Measurements from ENCODE around the gene JAKMIP3.

The JAKMIP3 gene

DNA sequence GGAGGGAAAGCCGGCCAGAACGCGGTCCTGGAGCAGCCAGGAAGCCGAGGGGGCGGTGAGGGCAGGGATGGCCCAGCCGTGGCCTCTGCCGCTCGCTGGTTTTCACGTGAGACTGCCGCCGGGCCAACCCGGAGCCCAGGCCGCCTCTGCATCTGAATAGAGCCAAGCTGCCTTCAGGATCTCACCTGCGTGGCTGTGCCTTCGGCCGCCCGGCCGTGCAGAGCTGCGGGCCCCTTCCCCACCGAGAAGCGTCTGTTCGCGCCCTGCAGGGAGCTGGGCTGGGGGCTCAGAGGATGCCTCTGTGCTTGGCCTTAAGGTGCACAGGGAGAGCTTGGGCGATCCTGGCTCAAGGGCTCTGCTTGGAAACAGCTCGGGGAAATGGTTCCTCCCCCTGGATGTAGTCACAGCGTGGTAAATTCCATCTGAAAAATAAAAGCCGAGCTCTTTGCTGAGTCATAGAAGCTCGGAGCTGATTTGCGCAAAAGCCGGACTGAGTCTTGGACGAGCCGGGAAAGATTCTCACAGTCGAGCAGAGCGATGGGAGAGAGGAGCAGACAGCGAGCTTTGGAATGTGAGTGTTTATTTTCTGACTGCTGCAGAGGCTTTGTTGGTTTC is at the start of gene JAKMIP3:
Gene JAKMIP3, plus strand, starts transcription at position 456 of the 615 bp plus-strand sequence. CDS start 38,863 bp downstream, outside the sequence.
- DNase-seq, result peak; percentile 43 to 70

DNA sequence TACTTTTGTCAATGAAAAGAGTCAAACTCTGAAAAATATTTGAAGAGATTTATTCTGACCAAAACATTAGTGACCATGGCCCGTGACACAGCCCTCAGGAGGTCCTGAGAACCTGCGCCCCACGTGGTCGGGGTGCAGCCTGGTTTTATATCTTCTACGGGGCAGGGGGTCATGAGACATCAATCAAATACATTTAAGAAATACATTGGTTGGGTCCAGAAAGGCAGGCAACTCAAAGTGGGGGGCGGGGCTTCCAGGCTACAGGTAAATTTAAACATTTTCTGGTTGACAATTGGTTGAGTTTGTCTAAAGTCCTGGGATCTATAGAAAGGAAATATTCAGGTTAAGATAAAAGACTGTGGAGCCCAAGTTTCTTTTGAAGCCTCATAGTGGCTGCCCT is 49.2 kb upstream of the JAKMIP3 start:
- no peak for DNase-seq

DNA sequence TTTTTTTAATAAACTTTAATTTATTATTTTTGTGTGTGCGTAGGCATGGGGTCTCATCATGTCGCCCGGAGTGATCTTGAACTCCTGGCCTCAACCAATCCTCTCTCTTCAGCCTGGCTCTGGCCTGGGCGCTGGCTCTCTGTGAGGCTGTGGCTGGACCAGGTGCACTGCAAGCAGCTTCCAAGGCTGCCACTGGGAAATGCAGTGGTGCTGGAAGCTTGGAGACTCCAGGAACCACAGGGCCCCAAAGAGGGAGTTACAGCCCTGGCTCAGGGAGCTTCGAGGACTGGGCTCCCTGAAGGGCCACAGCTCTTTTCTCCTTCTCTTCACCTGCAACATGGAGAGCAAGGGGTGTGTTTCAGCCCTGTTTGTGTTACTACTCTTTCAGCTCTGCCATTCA is 47.3 kb upstream of the JAKMIP3 start:
- DNase-seq, result no peak

DNA sequence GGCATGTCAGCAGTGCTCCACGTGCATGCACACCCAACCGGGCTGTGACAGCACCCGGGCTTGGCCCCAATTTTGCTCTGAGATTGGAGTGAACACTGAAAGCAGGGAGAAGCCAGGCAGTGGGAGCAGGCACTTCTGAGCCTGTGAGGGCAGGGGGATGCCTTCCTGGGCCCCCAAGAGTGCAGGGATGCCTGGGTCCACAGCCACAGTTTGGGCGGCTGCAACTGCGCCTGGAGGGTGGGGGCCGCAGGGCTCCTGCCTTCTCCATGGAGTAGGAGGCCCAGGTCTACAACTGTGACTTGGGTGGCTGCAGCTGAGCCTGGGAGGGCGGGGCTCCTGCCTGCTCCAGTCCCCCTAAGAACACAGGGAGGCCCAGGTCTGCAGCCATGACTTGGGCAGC is 46.4 kb upstream of the JAKMIP3 start:
- DNase-seq, result no peak

DNA sequence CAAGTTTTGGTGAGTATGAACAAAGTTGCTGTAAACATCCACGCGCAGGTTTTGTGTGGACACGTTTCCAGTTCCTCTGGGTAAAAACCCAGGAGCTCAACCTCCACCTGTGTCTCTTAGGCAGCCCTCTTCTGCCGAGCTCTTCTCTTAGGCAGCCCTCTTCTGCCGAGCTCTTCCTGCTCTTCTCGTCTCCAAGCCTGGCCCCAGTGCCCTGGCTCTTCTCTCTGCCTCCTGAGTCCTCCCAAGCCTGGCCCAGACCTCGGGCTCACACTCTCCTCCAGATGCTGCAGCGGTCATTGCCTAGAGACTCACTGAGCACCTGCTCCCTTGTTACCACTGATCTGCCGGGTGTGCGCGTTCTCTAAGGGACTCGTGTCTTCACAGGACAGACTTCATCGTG is 45.3 kb upstream of the JAKMIP3 start:
- DNase-seq, result no peak

DNA sequence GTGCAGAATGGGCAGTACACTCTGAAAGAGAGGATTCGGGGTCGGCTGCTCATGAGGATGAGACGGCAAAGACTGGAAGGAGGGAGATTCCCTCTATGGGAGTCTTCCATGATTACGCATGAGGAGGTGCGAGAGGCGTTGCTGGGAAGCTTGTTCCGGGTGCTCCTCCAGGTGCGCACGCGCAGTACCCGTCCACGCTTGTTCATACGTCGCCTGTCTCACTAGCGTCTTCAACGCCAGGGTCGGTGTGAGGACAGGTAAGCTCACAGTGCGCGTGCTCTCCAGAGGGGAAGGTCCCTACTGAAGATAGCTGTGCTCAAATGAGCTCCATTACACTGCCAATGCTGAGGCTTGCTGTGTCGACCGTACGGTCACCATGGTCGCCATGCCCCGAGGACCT is 44.7 kb upstream of the JAKMIP3 start:
- DNase-seq, result no peak

DNA sequence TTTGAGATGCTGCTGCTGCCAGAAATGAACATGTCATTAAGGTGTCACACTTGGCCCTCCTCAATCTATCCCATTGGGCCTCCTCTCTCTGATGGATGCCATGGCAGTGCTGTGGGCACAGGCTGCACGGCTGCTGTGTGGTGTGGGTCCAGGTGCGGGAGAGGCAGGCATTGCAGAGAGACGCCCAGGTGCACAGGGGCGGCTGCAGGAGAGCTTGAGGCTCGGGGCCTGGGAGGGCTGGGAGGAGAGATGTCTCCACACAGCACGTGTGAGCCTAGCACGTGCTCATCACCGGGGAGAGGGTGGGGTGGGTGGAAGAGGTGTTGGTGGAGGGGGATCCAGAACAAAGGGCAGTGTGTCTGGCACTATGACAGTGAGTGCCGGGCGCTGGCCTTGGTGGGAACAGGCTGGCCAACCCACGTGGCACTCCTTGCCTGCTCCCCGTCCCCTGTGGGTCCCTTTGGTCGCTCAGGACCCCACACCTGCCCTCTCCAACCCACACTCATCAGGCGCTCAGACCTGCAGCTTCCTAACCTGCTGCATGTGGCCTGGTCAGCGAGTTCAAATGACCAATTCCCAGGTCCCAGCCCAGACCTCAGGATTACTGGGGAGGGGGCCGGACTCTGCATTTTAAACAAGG is 44.1 kb upstream of the JAKMIP3 start:
- DNase-seq, result no peak

DNA sequence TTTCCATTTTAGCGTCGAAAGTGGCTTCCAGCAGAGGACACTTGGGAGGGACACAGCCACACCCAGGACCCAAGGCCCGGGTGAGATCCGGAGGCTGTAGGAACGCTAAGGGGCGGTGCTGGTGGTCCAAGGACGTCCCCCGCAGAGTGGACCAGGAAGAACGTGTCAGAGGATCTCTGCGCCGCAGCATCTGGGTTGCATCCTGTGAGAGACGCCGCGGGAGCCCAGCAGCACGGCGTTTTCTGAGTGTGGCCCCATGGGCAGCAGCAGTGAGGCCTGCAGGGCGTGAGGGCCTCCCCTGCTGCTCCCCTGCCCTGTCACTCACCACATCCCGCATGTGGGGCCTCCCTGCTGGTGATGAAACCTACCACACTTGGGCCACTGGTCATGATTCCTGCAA is 43.5 kb upstream of the JAKMIP3 start:
- DNase-seq, result no peak

DNA sequence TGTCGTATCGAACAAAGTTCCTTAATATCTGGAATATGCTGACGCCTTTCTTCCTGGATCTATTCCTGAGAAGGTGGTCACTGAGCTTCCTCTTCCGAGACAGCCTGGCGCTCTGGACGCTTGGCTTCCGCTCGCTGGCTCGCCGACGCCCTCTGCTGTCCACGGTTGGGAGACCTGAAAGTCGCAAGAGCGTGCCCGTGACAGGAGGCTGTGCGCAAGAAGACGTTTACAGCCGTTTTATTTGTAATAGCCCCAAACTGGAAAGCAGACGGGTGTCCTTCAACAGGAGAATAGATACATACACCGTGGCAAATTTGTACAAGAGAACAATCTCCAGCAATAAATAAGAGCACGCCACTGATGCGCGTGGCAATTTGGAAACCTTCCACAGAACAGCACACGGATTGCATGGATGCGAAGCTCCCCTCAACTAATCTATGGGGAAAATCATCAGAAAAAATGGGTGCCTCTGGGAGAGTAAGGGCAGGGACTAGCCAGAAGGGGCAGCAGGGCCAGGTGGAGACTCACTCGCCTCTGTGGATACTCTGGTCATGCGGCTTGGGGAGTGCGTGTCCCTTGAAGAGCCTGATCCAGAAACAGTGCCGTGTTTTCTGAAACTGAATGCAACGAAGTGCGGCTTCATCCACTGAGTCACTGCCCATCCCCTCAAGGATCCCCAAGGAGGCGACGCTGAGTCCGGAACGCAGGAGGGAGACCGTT is 42.5 kb upstream of the JAKMIP3 start:
- DNase-seq, result peak; percentile 58 to 83

DNA sequence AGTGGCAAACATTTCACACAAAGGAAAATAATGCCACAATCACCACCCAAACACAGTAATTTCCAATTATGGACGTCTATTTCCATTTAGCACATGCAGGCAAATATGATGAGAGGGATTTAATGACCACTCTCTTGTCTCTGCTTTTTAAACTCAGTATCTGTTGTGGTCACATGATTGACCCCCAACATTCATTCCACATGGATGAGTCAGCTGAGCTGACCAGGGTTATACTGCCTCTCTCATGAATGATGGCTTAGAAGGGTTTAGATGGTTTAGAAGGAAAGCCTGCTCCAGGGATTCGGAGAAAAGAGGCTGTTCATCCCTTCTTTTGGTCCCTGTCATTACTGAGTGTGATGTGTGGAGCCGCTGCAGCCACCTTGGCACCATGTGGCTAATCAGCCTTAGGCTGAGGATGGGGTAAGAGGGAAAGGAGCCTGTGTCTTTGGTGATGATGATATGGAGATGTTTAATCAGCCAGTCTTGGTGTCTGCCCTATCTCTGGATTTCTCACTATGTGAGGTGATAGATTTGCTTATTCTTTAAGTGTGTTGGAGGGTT is 38.2 kb upstream of the JAKMIP3 start:
- DNase-seq, result no peak

DNA sequence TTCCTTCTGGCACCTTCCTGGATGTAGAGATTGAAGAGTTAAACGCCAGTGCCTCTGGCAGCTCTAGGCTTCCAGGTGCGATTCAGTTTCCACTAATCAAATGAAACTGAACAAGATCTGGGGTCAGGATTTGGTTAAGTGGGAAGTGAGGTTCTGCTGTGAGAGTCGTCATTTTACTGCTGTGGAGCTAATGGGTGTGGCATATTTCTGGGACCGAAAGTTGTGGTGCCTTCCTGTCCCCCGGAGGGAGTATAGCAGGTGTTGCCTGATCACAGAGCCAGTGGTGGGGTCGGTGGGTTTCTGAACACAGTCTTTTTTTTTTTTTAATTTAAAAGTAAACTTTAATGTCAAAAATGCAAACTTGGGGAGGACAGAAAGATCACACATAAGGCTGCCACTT is 37.0 kb upstream of the JAKMIP3 start:
- DNase-seq, result no peak

DNA sequence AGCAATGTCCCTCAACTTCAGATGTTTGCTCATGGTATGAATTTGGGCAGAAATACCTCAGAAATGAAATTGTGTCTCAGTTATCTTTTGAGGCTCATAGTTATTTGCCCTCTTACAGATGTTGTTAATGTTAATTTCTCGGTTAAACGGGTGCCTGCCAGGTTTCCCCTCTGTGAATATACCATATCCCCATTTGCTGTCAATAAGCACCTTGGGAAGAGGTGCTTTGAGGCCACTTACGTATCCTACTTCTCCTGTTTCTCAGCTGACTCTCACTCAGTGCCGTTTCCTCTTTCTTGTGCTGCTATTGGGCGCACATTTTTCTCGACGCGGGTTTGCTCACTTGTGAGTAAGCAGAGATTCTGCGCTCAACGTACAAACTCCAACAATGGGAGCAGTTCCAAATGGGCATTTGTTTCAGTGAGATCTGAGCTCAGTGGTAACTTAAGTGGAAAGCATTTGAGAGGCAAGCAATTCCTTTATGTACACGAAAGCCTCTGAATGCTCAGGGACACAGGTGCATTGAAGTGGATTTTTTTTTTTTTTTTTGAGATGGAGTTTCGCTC is 34.8 kb upstream of the JAKMIP3 start:
- DNase-seq, result no peak

DNA sequence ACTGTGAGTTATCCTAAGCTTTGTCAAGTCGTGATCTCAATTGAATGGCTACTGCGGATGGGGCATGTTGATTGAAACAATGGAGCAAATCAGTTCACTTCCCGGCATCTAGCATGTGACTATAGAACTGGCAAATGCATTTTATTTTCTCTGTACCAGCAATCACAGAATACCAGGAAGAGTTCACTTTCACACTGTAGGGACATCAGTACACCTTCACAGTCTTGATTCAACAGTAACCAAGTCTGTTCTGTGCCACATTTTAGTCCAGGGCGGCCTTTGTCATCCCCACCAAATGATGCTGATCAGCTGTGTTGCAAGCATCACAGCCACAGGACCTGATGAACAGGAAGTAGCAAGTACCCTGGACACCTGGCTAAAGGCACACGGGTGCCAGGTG is 32.1 kb upstream of the JAKMIP3 start:
- no peak for DNase-seq

DNA sequence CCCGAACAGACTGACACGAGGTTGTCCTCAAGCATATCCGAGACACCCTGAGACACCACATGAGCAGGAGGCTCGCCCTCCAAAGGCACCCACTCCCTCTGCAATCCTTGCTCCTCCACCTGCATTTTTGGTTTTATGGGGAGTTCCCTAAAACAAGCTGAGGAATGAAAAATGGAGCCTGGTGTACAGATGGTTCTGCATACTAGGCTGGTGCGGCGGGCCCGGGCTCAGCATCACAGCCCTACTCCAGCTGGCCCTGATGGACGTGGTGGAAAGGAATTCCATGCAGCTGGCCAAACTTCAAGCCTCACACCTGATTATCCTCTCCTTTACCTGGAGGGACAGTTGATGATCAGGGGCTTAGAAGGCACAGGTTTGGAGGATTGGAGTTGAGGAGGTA is 30.3 kb upstream of the JAKMIP3 start:
- no peak for DNase-seq

DNA sequence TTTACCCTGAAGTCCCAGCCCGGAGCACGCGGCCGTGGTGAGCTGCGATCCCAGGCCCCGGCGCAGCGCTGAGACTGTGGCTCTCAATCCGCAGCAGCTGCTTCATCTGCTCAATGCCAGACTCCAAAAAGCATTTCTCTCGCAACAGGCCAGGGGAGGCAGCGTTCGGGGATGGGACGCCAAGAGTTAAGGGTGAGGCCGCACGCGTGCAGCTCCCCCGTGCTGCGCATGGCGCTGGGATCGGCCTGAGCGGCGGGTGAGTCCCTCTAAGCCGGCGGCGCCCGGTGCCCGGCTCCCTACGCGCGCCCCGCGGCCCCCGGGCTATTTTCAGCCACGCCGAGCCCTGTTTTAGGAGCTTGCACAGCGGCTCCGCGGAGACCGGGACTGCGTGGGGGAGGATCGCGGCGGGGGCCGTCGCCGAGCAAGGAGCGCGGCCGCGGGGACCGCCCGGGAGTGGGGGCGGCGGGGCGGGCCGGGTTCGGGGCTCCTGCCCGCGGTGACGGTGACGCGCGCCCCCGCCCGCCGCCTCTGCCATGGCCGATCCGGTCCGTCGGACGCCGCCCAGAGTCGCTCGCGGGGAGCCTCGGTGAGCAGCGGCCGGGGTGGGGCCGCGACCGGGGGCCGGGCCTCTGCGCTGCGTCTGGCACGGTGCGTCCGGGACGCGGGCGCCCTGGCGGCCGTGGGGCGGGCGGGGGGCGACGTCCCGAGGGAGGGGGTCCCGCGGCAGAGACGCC is 29.4 kb upstream of the JAKMIP3 start:
- peak in 1 of 2 experiments; percentile 61 for DNase-seq

DNA sequence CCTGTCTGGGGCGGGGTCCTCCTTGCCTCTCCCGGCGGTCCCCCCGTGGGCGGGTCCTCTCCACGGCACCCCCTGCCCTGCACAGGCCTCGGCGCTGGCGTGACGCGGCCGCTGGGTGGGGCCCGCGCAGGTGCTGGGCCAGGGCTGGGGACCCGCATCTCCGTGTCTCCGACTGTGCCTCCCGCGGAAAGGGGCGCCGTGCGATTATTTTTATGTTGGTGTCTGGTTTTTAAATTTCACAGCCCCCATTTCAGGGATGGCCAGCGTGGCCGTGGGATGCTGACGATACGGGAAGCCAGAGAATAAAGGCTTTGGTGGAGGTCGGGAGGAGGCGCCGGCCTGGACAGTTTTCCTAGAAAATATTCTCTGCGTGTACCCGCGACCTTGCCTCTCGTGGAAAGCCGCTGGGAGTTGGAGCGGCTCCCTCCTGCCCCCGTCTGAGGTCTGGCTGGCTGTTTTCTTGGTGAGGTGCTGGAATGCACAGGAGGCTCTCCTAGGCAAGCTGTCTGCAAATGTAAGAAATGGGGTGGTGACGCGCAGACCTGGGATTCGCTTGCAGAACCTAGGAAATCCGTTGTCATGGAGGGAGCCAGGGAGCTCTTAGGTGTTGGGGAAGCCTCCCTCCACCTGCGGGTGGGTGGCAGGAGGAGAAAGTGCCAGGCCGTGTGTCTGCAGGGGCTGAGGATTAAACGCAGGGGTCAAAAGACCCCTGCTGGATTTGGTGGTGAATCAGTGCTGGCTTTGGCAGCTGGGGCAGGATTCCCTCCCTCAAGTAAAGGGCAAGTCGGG is 28.7 kb upstream of the JAKMIP3 start:
- DNase-seq, result peak in 1 of 2 experiments; percentile 39

DNA sequence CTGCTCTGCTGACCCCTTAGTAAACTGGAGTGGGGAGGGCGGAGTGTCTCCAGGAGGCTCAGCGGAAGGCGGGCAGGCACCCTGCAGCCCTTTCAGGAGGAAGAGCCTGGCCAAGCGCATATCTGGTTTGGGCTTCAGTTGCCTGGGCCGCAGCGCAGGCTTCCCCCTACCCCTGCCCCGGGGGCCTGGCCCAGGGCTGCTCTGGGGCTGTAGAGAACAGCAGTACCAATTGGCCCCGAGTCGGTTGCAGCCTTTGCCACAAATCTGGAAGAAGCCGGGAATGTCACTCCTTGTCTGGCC is 28.1 kb upstream of the JAKMIP3 start:
- DNase-seq, result no peak

DNA sequence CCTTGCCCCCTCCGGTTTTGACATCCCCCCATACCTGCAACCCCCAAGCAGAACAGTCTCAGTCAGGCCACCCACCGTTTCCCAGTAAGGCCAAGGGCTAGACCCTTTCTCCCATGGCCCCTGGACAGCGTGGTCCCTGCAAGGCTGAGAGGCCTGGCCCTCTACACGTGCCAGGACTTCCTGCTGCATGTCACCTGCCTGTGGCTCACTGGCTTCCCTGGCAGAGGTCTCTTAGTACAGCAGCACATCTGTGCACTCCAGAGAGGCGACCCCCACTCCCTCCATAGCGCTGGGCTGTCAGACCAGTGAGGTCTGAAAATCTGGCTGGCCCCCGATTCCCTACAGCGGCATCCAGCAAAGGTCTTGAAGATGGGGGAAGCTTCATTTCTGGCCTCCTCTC is 26.4 kb upstream of the JAKMIP3 start:
- no peak for DNase-seq

DNA sequence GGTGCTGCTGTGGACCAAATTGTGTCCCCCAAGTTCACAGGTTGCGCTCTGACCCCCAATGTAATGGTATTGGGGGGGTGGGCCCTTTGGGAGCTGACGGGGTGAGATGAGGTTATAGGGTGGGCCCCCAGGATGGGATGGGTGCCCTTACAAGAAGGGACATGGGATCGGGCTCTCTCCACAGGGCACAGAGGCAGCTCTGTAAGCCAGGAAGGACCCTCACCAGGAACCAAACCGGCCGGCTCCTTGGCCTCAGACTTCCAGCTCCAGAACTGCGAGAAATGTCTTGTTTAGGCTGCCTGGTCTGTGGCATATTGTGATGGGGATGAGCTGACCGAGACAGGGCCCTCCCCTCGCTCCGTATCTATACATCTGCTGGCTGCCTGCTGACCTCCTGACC is 25.7 kb upstream of the JAKMIP3 start:
- DNase-seq, result no peak

DNA sequence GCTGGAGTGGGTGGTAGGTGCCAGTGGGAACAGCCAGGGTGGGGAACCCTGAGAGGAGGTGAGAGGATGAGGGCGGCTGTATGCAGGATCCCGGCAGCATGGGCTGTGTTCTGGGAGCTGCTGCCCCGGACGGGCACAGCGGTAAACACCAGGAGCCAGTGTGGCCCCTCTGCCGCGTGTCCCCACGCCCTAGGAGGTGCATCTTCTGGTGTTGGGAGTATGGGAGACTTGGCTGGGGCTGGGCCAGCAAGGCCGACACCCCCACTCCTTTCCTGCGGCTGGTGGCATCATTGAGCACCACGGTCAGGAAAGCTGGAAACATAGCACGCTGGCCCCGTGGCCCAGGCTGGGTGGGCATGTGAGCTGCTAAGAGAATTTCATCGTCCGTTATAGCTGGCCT is 24.4 kb upstream of the JAKMIP3 start:
- no peak for DNase-seq

DNA sequence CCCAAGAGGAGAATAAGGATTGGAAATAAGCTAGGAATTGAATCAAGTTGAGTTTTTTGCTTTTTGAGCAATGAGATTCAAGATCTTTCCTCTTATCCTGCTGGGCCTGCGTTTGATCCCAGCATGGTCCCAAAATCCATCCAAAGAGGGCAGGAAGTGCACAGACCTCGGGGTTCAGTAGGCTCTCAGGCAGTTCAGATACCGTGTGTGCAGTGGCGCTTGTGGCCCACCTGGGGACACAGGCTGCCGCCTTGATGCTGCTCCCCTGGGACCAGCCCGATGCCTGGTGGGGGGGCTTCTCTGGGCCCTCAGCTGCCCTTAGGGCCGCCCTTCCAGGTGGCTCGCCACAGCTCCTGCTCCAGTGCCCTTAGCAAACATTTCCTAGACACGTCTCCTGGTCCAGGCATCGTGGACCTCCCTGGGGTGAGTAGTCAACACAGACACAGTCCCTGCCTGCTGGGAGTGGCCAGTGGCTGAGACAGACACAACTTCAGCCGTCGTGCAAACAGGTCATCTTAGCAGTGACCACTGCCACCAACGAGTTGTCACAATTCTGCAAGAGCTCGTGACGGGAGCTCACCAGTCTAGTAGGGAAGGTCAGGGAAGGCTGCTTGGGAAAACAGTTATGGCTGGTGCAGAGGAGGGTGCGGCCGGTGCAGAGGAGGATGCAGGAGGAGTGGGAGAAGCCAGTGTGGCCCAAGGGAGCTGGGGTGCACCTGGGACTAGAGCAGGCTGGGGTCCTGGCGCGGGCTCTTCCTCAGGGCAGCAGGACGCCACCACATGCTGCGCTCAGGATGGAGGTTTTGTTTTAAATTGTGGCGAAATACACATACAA is 21.7 kb upstream of the JAKMIP3 start:
- DNase-seq, result no peak

Measured in NCI-H526 (cell line).